Activated T-helper 2 cell treated with anti-CD3 and anti-CD28 coated beads, Interferon-gamma antibody, Interleukin-2, Interleukin-4, amounts not matched to agents 10 μg/mL and 5 μg/mL and 100 μg/mL, durations not matched to agents 14 hours and 24 hours and 36 hours (primary cell): Measurements from ENCODE around the gene LANCL2. TPM values are rescaled to one million over a fixed set of nuclear protein-coding genes. Genes with fewer than 3 reads are reported as not detected.
"Not testable (repeated sequence)": the region's sequence is repeated elsewhere in the genome, so short reads cannot be mapped to it uniquely, and the experiment has no call there.

Experiments used
- DNase-seq: peaks from one replicate; pipeline ENCODE4 v3.0.0; 2021; ENCODE audit warnings: low spot score
- H3K27ac Mint-ChIP-seq: one replicate; pipeline ENCODE4 v1.8.0; 2021; ENCODE audit warnings: mixed read lengths
- H3K27me3 Mint-ChIP-seq: one replicate; pipeline ENCODE4 v1.8.0; 2021; ENCODE audit warnings: low read depth, mixed read lengths
- H3K36me3 Mint-ChIP-seq: one replicate; pipeline ENCODE4 v1.8.0; 2021; ENCODE audit warnings: low read depth, mixed read lengths
- H3K4me1 Mint-ChIP-seq: one replicate; pipeline ENCODE4 v1.8.0; 2021; ENCODE audit warnings: low read depth, mixed read lengths
- H3K4me3 Mint-ChIP-seq: one replicate; pipeline ENCODE4 v1.8.0; 2021; ENCODE audit warnings: low read depth, mild to moderate bottlenecking, moderate library complexity, mixed read lengths
- H3K9me3 Mint-ChIP-seq: one replicate; pipeline ENCODE4 v1.8.0; 2021; ENCODE audit warnings: mixed read lengths
- intact Hi-C: fragments of 100-400 bp; cut with micrococcal nuclease; formaldehyde crosslinking; loops from one replicate; pipeline ENCODE4 v1.15.1; 2023
- total RNA-seq: library from RNA; stranded (reverse); gene quantifications from 2 replicates; pipeline ENCODE4 v1.2.3, GENCODE V29; 2022

The LANCL2 gene
- total RNA-seq, 1 donor from 2014 or later = 9.5 TPM

DNA sequence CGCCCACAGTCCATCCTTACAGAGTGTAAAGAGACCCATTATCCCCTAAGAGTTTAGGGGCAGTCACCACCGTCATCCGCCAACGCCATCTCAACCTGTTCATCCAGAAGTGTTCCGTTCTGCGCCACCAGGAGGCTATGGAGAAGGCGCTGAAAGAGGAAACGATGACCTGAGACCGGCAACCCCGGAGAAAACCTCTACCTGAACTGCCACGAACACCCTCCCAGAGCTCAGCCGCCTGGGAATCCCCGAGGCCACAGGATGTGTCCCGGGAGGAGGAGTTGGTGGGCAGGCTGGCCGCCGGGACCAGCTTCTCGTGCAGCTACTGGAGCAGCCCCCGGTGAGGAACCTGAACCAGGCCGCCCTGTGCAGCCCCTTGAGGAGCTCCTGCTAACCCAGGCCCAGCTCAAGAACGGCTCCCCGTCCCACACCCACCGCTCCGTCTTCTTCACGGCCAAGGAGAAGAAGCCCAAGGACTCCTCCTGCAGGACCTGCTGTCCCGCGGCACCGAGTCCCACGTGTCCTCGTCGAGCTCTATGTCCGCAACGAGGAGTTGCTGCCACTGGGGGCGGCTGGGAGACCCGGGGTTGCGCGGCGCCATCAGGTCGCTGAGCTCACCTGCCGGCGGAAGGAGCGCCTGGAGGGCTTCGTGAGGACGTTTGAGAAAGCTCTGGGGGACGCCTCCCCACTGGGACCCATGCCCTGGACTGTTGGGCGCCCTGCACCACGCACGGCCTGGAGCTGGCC is 21.1 kb upstream of the LANCL2 start:
- DNase-seq = no peak
- Mint-ChIP-seq H3K9me3 (no peaks in the 10 kb centered on the region), H3K27me3 (peaks cover 13% of the 10 kb centered on the region), H3K4me1 (peaks cover 12% of the 10 kb centered on the region), H3K27ac (no peak overlapping the region), H3K36me3 (no peaks in the 10 kb centered on the region), H3K4me3 (no peak overlapping the region)
- intact Hi-C loops = no loop called here

DNA sequence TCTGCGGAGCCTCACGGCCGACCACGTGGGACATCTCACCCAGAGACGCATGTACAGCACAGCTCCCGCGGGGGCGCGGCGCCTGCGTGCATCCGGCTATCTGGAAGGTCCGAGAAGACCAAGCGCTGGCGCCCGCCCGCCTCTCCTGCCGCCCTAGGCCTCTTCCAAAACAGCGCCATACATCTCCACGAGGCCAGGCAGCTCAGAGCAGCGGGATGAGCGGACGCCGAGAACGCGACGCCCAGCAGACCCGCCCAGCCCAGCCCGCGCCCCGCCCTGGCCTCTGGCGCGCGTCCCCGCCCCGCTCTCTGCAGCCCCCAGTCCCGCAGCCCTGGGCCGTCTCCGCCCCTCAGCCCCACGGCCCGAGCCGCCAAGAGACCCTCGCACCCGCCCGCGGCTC is 20.3 kb upstream of the LANCL2 start:
- Mint-ChIP-seq H3K27ac (no peak overlapping the region), H3K36me3 (no peaks in the 10 kb centered on the region)
- intact Hi-C loops = no loop called here

DNA sequence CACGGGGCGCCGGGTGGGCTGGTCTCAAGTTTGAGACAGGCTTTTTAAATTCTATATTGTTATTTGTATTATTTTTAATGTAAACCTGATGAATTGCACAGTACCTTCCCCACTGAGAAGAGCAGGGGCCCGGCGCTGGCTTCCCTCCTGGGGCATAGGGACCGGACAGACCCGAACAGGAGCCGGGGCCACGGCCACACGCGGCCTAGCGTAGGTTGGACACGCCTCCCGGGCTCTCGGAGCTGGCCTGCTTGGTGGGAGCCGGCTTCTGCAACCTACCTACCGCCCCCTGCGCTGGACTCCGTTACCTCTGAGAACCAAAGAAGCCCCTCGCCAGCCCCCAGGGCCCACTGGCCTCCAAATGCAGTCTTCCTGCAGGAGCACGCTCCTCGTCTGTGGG is 19.8 kb upstream of the LANCL2 start:
- peaks cover 25% of the 10 kb centered on the region for H3K27me3 Mint-ChIP-seq
- no peak overlapping the region for H3K27ac Mint-ChIP-seq
- DNase-seq = no peak
- H3K36me3 Mint-ChIP-seq = no peaks in the 10 kb centered on the region
- no peak overlapping the region for H3K4me3 Mint-ChIP-seq
- no peaks in the 10 kb centered on the region for H3K9me3 Mint-ChIP-seq
- intact Hi-C loops = no loop called here
- peaks cover 17% of the 10 kb centered on the region for H3K4me1 Mint-ChIP-seq

More for the DNA sequence above, 20.3 kb upstream of the LANCL2 start:
- H3K4me3 Mint-ChIP-seq = no peak overlapping the region
- no peaks in the 10 kb centered on the region for H3K9me3 Mint-ChIP-seq
- DNase-seq = no peak
- H3K4me1 Mint-ChIP-seq = peaks cover 16% of the 10 kb centered on the region
- peaks cover 21% of the 10 kb centered on the region for H3K27me3 Mint-ChIP-seq

DNA sequence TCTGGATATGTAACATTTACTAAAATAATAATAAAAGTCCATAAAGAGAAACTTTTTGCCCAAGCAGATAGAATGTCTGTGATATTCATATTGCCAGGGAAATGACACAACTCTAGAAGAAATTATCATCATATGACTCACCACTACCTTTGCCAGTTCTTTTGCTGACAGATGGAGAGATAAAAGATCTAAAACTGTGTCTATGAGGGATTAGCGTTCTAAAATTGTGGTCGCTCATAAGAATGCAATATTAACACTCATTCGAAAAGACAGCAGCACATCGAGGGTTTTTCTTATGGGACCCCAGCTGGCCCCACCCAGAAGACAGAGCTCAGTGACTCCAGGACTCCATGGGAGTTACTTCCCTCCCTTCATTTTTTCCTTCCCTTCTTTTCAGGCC is 16.6 kb upstream of the LANCL2 start:
- intact Hi-C loops = loop anchor here (1.0 kb wide), 2 partner anchors 18 to 39 kb away; no protein-coding TSS in a partner anchor
- H3K4me1 Mint-ChIP-seq = peaks cover 17% of the 10 kb centered on the region
- DNase-seq = no peak
- H3K27me3 Mint-ChIP-seq = peaks cover 32% of the 10 kb centered on the region
- no peak overlapping the region for H3K27ac Mint-ChIP-seq
- no peaks in the 10 kb centered on the region for H3K36me3 Mint-ChIP-seq
- H3K4me3 Mint-ChIP-seq = no peak overlapping the region
- no peaks in the 10 kb centered on the region for H3K9me3 Mint-ChIP-seq

DNA sequence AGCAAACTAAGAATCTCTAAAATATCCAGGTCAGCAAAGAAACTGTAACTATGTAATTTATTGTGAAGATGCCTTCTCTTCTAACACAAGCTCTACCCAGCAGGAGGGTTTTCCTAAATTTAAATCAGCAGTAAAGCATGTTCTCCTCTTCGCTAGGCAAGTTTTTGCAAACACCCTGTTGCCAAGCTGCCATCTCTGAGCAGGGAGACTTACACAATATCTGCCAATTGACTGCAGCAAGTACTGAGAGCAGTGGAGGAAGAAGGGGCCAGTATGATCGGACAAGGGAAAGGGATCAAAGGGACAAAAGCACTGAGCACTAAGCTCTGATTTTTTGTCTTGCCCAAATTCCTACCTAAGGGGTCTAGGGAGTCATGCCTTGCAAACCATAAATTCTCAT is 16.0 kb upstream of the LANCL2 start:
- peaks cover 38% of the 10 kb centered on the region for H3K27me3 Mint-ChIP-seq
- no peak for DNase-seq
- H3K4me3 Mint-ChIP-seq = no peak overlapping the region
- no peaks in the 10 kb centered on the region for H3K9me3 Mint-ChIP-seq
- no peak overlapping the region for H3K27ac Mint-ChIP-seq
- H3K4me1 Mint-ChIP-seq = peaks cover 17% of the 10 kb centered on the region
- no peaks in the 10 kb centered on the region for H3K36me3 Mint-ChIP-seq
- intact Hi-C loops = no loop called here

DNA sequence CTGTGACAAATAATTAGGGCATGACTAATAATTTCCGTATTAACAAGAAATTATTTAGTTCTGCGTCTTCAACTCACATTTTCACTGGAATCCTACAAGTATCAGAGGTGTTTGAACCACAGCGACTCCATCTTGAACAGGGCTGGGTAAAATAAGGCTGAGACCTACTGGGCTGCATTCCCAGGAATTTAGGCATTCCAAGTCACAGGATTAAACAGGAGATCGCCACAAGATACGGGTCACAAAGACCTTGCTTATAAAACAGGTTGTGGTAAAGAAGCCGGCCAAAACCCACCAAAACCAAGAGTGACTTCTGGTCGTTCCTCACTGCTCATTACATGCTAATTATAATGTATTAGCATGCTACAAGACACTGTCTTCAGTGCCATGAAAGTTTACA is 14.9 kb upstream of the LANCL2 start:
- Mint-ChIP-seq H3K36me3 (no peaks in the 10 kb centered on the region), H3K4me1 (peaks cover 17% of the 10 kb centered on the region), H3K27ac (no peak overlapping the region), H3K4me3 (no peak overlapping the region), H3K27me3 (peaks cover 38% of the 10 kb centered on the region), H3K9me3 (no peaks in the 10 kb centered on the region)
- no peak for DNase-seq
- intact Hi-C loops = no loop called here

DNA sequence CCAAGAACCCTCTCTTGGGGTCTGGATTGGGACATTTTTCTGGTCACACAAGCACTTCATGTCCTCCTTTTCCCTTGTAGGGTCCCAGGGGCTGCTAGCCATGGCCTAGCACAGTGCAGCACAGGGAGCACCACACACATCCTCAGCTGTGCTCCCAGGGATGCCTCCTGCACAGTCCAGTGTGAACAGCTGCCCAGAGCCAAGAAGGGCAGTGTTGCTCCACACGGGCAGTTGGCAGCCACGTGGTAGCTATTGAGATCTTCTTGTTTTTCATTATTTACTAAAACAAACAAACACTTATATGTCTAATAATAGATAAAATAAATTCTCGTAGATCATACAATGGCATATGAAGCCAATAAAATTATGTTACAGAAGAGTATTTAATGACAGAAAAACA is 13.9 kb upstream of the LANCL2 start:
- intact Hi-C loops = no loop called here
- no peaks in the 10 kb centered on the region for H3K36me3 Mint-ChIP-seq
- no peak overlapping the region for H3K27ac Mint-ChIP-seq

DNA sequence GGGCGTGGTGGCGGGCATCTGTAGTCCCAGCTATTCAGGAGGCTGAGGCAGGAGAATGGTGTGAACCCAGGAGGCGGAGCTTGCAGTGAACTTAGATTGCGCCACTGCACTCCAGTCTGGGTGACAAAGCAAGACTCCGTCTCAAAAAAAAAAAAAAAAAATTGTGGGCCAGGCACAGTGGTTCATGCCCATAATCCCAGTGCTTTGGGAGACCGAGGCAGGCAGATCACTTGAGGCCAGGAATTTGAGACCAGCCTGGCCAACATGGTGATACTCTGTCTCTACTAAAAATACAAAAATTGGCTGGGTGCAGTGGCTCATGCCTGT is 12.2 kb upstream of the LANCL2 start:
- H3K9me3 Mint-ChIP-seq, DNase-seq, H3K27ac Mint-ChIP-seq, H3K36me3 Mint-ChIP-seq, H3K4me3 Mint-ChIP-seq, intact Hi-C loops: not testable (repeated sequence)
- H3K4me1 Mint-ChIP-seq = peaks cover 14% of the 10 kb centered on the region
- peaks cover 29% of the 10 kb centered on the region for H3K27me3 Mint-ChIP-seq

More for the DNA sequence above, 13.9 kb upstream of the LANCL2 start:
- Mint-ChIP-seq H3K4me1 (peaks cover 17% of the 10 kb centered on the region), H3K27me3 (peaks cover 38% of the 10 kb centered on the region), H3K9me3 (no peaks in the 10 kb centered on the region), H3K4me3 (no peak overlapping the region)
- DNase-seq = no peak

DNA sequence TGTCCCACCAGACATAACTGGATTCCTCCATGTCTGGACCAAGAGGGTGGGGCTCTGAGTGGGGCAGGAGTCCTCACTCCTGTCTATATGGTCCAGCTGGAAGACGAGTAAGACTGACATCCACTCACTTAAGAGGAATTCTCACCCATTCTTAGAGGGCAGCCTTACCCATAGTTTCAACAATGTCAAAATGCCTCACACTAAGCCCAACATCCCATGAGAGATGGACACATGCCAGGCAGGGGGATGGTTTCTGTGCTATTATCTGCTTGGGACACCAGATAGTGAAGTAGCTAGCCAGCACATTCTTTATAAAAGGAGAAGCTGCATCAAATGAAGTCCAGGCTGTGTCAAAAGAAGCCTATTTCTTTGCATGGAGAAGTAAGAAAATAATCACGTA is 4.7 kb upstream of the LANCL2 start:
- Mint-ChIP-seq H3K27ac (no peak overlapping the region), H3K27me3 (peaks cover 15% of the 10 kb centered on the region), H3K4me3 (no peak overlapping the region), H3K36me3 (no peaks in the 10 kb centered on the region), H3K4me1 (peaks cover 7% of the 10 kb centered on the region), H3K9me3 (no peaks in the 10 kb centered on the region)
- DNase-seq = no peak
- intact Hi-C loops = no loop called here

DNA sequence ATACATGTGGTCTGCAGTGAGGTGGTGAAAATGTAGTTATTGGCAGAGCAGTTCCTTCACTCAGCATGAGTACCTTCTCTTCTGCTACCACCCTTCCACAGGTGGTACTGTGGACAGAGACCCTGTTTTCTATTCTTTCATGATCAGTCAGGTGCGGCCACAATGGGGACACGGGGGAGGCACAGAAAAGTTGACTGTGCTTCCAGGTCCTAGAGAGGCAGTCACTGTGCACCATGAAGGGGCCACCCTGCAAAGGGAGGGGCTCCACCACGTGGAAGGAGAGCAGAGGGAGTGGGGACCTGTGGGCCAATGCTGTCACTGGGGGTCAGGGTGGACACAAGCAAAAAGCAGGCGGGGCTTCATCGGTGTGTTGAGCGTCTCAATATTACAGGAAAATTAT is 3.6 kb upstream of the LANCL2 start:
- Mint-ChIP-seq H3K4me1 (peaks cover 9% of the 10 kb centered on the region), H3K27ac (no peak overlapping the region), H3K4me3 (no peak overlapping the region), H3K27me3 (peaks cover 15% of the 10 kb centered on the region), H3K36me3 (peaks cover under 1% of the 10 kb centered on the region), H3K9me3 (no peaks in the 10 kb centered on the region)
- DNase-seq = no peak
- intact Hi-C loops = no loop called here

DNA sequence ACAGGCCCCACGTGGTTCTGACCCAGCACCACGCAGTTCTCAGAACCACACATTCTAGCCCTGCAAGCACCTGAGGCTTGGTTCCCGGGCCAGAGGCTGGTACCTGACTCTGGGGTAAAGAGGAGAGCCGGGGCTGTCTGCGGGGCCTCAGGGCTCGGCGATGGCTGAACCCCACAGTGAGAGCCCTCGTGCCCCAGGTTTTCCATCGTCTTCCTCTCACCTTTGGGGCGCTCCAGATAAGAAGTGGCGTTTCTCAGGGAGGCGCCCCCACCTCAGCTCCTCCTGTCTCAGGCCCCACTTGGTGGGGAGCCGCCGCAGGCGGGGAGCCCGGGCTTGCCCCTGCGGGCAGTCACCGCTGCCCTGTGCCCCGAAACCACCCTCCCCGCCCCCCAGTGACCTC is 2.2 kb upstream of the LANCL2 start:
- no peak for DNase-seq
- Mint-ChIP-seq H3K36me3 (peaks cover 8% of the 10 kb centered on the region), H3K27ac (no peak overlapping the region), H3K9me3 (no peaks in the 10 kb centered on the region), H3K4me3 (no peak overlapping the region), H3K4me1 (peaks cover 16% of the 10 kb centered on the region), H3K27me3 (peaks cover 15% of the 10 kb centered on the region)
- intact Hi-C loops = no loop called here

DNA sequence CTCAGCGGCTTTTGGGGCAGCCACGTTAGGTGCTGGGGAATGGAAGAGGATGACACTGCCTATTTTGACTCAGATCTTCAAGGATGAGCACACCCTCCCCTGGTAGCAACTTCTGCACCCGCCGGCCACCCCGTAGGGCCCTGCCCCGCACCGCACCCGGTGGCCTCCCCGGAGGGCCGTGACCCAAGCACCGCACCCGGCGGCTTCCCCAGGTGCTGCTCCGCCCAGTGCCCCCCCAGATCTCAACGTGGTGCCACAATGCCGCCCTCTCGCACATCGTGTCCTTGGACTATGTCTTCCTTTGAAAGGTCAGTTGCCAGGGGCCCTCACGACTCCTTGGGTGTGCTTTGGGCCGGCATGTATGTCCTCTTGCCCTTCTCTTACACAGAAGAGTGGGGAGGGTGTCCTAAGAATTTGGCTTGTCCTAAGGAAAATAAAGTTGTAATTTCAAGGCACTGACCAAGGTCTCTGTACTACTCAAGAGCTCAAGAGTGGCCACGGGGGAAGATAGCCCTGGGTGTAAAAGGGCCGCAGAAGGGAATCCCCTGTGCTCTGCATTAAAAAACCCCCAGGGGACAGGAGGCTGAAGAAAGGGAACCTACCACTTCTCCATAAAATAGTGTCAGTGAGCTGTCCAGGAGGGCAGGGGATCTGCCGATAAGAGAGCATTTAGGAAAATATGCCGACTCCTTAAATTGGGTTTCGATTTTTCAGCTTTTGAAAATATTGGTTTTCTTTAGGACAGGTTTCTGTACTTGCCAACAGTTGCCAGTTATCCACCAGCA is 1.6 kb upstream of the LANCL2 start:
- Mint-ChIP-seq H3K4me1 (peaks cover 18% of the 10 kb centered on the region), H3K9me3 (no peaks in the 10 kb centered on the region), H3K27me3 (peaks cover 14% of the 10 kb centered on the region), H3K36me3 (peaks cover 12% of the 10 kb centered on the region), H3K27ac (no peak overlapping the region), H3K4me3 (no peak overlapping the region)
- no peak for DNase-seq
- intact Hi-C loops = no loop called here
